ENCODE data around the gene GALM. TPM values are rescaled to one million over a fixed set of nuclear protein-coding genes. Genes with fewer than 3 reads are reported as not detected.

GALM gene
- total and polyA plus RNA-seq, 2 of the 13 experiments (the other 11 are each of a cell fraction or from before 2014, with no cell fraction given): 65.5 to 90.0 TPM

DNA sequence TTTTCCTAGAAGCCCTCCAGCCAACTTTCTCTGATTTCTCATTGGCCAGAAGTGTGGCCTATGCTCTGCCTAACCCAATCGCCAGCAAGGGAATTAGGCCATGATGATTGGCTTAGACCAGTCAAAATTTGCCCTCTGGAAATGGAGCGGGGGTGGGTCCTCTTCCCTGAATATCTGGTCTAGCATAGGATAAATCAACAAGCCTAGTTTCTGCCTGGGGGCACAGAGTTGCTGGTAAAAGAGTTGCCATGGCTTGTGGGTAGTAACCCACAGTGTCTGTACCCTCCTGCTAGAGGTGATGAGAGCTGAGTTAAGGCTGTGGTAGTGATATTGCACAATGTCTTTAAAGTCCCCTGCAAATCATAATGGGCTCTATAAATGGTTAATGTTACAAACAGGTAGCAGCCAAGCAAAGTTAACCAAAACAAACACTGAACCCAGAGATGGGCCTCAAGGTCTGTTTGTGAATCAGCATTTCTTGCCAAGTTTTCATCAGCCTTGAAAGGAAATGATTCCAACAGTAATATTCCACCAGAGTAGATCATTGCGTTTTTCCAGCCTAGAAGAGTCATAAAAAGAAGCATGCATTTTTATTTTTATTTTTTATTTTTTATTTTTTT is 19.3 kb downstream of the GALM start (continued):
- TF ChIP-seq, protein P1, sequence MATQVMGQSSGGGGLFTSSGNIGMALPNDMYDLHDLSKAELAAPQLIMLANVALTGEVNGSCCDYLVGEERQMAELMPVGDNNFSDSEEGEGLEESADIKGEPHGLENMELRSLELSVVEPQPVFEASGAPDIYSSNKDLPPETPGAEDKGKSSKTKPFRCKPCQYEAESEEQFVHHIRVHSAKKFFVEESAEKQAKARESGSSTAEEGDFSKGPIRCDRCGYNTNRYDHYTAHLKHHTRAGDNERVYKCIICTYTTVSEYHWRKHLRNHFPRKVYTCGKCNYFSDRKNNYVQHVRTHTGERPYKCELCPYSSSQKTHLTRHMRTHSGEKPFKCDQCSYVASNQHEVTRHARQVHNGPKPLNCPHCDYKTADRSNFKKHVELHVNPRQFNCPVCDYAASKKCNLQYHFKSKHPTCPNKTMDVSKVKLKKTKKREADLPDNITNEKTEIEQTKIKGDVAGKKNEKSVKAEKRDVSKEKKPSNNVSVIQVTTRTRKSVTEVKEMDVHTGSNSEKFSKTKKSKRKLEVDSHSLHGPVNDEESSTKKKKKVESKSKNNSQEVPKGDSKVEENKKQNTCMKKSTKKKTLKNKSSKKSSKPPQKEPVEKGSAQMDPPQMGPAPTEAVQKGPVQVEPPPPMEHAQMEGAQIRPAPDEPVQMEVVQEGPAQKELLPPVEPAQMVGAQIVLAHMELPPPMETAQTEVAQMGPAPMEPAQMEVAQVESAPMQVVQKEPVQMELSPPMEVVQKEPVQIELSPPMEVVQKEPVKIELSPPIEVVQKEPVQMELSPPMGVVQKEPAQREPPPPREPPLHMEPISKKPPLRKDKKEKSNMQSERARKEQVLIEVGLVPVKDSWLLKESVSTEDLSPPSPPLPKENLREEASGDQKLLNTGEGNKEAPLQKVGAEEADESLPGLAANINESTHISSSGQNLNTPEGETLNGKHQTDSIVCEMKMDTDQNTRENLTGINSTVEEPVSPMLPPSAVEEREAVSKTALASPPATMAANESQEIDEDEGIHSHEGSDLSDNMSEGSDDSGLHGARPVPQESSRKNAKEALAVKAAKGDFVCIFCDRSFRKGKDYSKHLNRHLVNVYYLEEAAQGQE (IDR thresholded peaks at IDR 0.05; ENCODE audit: borderline replicate concordance in 1 of 2, low read depth in 1 of 2, low read length in 2 of 2): 0 out of 4 replicates have a peak, but pooled peaks of 1 of the 2 experiments have one; percentile 49
- TF ChIP-seq ZKSCAN1 (IDR thresholded peaks at IDR 0.05; ENCODE audit: low read length) (no peak), ZNF496 (CRISPR knock-in tag; IDR thresholded peaks at IDR 0.05; ENCODE audit: insufficient replicate concordance) (no peak), MIER3 (CRISPR knock-in tag; IDR thresholded peaks at IDR 0.05; ENCODE audit: borderline replicate concordance) (no peak), ZSCAN29 (CRISPR knock-in tag; conservative IDR thresholded peaks at IDR 0.05) (no peak), ZBTB7B (CRISPR knock-in tag; IDR thresholded peaks at IDR 0.05) (peak; percentile 44; the same call in 1 of the 2 replicates), ZFP37 (CRISPR knock-in tag; IDR thresholded peaks at IDR 0.05; ENCODE audit: borderline replicate concordance) (no peak), ZNF652 (CRISPR knock-in tag; IDR thresholded peaks at IDR 0.05; ENCODE audit: borderline replicate concordance, low read depth) (peak; percentile 97), HNRNPLL (IDR thresholded peaks at IDR 0.05; ENCODE audit: low read depth, low read length, poor library complexity, severe bottlenecking) (no peak), ZBTB38 (CRISPR knock-in tag; IDR thresholded peaks at IDR 0.05) (no peak)
- TF ChIP-seq, protein P2, sequence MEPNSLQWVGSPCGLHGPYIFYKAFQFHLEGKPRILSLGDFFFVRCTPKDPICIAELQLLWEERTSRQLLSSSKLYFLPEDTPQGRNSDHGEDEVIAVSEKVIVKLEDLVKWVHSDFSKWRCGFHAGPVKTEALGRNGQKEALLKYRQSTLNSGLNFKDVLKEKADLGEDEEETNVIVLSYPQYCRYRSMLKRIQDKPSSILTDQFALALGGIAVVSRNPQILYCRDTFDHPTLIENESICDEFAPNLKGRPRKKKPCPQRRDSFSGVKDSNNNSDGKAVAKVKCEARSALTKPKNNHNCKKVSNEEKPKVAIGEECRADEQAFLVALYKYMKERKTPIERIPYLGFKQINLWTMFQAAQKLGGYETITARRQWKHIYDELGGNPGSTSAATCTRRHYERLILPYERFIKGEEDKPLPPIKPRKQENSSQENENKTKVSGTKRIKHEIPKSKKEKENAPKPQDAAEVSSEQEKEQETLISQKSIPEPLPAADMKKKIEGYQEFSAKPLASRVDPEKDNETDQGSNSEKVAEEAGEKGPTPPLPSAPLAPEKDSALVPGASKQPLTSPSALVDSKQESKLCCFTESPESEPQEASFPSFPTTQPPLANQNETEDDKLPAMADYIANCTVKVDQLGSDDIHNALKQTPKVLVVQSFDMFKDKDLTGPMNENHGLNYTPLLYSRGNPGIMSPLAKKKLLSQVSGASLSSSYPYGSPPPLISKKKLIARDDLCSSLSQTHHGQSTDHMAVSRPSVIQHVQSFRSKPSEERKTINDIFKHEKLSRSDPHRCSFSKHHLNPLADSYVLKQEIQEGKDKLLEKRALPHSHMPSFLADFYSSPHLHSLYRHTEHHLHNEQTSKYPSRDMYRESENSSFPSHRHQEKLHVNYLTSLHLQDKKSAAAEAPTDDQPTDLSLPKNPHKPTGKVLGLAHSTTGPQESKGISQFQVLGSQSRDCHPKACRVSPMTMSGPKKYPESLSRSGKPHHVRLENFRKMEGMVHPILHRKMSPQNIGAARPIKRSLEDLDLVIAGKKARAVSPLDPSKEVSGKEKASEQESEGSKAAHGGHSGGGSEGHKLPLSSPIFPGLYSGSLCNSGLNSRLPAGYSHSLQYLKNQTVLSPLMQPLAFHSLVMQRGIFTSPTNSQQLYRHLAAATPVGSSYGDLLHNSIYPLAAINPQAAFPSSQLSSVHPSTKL (CRISPR knock-in tag; IDR thresholded peaks at IDR 0.05): peak; percentile 82
- TF ChIP-seq, protein P3, sequence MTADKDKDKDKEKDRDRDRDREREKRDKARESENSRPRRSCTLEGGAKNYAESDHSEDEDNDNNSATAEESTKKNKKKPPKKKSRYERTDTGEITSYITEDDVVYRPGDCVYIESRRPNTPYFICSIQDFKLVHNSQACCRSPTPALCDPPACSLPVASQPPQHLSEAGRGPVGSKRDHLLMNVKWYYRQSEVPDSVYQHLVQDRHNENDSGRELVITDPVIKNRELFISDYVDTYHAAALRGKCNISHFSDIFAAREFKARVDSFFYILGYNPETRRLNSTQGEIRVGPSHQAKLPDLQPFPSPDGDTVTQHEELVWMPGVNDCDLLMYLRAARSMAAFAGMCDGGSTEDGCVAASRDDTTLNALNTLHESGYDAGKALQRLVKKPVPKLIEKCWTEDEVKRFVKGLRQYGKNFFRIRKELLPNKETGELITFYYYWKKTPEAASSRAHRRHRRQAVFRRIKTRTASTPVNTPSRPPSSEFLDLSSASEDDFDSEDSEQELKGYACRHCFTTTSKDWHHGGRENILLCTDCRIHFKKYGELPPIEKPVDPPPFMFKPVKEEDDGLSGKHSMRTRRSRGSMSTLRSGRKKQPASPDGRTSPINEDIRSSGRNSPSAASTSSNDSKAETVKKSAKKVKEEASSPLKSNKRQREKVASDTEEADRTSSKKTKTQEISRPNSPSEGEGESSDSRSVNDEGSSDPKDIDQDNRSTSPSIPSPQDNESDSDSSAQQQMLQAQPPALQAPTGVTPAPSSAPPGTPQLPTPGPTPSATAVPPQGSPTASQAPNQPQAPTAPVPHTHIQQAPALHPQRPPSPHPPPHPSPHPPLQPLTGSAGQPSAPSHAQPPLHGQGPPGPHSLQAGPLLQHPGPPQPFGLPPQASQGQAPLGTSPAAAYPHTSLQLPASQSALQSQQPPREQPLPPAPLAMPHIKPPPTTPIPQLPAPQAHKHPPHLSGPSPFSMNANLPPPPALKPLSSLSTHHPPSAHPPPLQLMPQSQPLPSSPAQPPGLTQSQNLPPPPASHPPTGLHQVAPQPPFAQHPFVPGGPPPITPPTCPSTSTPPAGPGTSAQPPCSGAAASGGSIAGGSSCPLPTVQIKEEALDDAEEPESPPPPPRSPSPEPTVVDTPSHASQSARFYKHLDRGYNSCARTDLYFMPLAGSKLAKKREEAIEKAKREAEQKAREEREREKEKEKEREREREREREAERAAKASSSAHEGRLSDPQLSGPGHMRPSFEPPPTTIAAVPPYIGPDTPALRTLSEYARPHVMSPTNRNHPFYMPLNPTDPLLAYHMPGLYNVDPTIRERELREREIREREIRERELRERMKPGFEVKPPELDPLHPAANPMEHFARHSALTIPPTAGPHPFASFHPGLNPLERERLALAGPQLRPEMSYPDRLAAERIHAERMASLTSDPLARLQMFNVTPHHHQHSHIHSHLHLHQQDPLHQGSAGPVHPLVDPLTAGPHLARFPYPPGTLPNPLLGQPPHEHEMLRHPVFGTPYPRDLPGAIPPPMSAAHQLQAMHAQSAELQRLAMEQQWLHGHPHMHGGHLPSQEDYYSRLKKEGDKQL (CRISPR knock-in tag; IDR thresholded peaks at IDR 0.05; ENCODE audit: low read depth): peak; percentile 61; the same call in 1 of the 2 replicates
- TF ChIP-seq, protein P4, sequence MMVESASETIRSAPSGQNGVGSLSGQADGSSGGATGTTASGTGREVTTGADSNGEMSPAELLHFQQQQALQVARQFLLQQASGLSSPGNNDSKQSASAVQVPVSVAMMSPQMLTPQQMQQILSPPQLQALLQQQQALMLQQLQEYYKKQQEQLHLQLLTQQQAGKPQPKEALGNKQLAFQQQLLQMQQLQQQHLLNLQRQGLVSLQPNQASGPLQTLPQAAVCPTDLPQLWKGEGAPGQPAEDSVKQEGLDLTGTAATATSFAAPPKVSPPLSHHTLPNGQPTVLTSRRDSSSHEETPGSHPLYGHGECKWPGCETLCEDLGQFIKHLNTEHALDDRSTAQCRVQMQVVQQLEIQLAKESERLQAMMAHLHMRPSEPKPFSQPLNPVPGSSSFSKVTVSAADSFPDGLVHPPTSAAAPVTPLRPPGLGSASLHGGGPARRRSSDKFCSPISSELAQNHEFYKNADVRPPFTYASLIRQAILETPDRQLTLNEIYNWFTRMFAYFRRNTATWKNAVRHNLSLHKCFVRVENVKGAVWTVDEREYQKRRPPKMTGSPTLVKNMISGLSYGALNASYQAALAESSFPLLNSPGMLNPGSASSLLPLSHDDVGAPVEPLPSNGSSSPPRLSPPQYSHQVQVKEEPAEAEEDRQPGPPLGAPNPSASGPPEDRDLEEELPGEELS (CRISPR knock-in tag; IDR thresholded peaks at IDR 0.05): peak; percentile 74

Measured in HepG2 (cell line).